HEK293T (cell line): ENCODE results near the gene LCOR.

ENCODE experiments used
- ARNT ChIP-seq: fragments of 450-650 bp; IDR thresholded peaks from 2 replicates; pipeline ENCODE4 v1.6.1; 2017; ENCODE audit warnings: mild to moderate bottlenecking
- CTBP1 ChIP-seq: fragments of 450-650 bp; IDR thresholded peaks from 2 replicates; pipeline ENCODE4 v1.6.1; 2016; ENCODE audit warnings: borderline replicate concordance
- ELF4 ChIP-seq: fragments of 450-650 bp; IDR thresholded peaks from 2 replicates; pipeline ENCODE4 v1.6.1; 2017; ENCODE audit warnings: antibody characterized with exemption
- HDGF ChIP-seq: fragments of 450-650 bp; IDR thresholded peaks from 2 replicates; pipeline ENCODE4 v1.6.1; 2017; ENCODE audit warnings: antibody characterized with exemption, borderline replicate concordance
- SUZ12 ChIP-seq: fragments of 450-650 bp; IDR thresholded peaks from 2 replicates; pipeline ENCODE4 v1.6.1; 2016; ENCODE audit warnings: mild to moderate bottlenecking
- TARDBP ChIP-seq: fragments of 450-650 bp; IDR thresholded peaks from 2 replicates; pipeline ENCODE4 v1.6.1; 2016
- TF ChIP-seq, protein P1 (sequence below): fragments of 450-650 bp; IDR thresholded peaks from 2 replicates; pipeline ENCODE4 v1.6.1; 2016

- TF ChIP-seq ARNT (no peak), HDGF (no peak), CTBP1 (no peak), ELF4 (no peak), SUZ12 (no peak), TARDBP (no peak)
- TF ChIP-seq, protein P1, sequence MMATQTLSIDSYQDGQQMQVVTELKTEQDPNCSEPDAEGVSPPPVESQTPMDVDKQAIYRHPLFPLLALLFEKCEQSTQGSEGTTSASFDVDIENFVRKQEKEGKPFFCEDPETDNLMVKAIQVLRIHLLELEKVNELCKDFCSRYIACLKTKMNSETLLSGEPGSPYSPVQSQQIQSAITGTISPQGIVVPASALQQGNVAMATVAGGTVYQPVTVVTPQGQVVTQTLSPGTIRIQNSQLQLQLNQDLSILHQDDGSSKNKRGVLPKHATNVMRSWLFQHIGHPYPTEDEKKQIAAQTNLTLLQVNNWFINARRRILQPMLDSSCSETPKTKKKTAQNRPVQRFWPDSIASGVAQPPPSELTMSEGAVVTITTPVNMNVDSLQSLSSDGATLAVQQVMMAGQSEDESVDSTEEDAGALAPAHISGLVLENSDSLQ, result no peak
Observed at GRCh38 chr10:97013568-97013967, 181.5 kb downstream of the LCOR start.
